Stomach (tissue), 9 donors: ENCODE results near the gene TMEM191C. TPM values are rescaled to one million over a fixed set of nuclear protein-coding genes. Genes with fewer than 3 reads are reported as not detected.
"Not testable (repeated sequence)": the region's sequence is repeated elsewhere in the genome, so short reads cannot be mapped to it uniquely, and the experiment has no call there.

Experiments
- DNase-seq, 2 donors: peaks; one replicate each; pipeline versions ENCODE4 v3.0.0 to v3.0.0-alpha.2; 2013 to 2019
- H3K27ac ChIP-seq, 5 donors: fragments of 200-600 bp in 4 of 5; sonication (generic) in 4 of 5; one replicate each; pipeline ENCODE4 v1.5.1; 2013 to 2019; ENCODE audit warnings: mild to moderate bottlenecking in 1 of 5, moderate library complexity in 1 of 5
- H3K27me3 ChIP-seq, 3 donors: fragments of 200-600 bp; sonication (generic); one replicate each; pipeline ENCODE4 v1.5.1; 2017 to 2019; ENCODE audit warnings: mixed run types in 1 of 3
- H3K36me3 ChIP-seq, 4 donors: fragments of 200-600 bp; sonication (generic); 1 replicate in 3 of 4; 2 replicates in 1 of 4; pipeline ENCODE4 v1.5.1; 2016 to 2019
- H3K4me1 ChIP-seq, 4 donors: fragments of 200-600 bp; sonication (generic); one replicate each; pipeline ENCODE4 v1.5.1; 2016 to 2019
- H3K4me3 ChIP-seq, 4 donors: fragments of 200-600 bp; sonication (generic) in 3 of 4; one replicate each; pipeline ENCODE4 v1.5.1; 2016 to 2019; ENCODE audit warnings: mild to moderate bottlenecking in 1 of 4
- H3K9me3 ChIP-seq, 4 donors: fragments of 200-600 bp; sonication (generic); one replicate each; pipeline ENCODE4 v1.5.1; 2016 to 2019
- CTCF ChIP-seq, 7 experiments: fragments of 450-650 bp in 4 of 7; fragments of 200-600 bp in 3 of 7; sonication (generic) in 3 of 7; IDR thresholded peaks; one replicate each; pipeline ENCODE4 v1.5.1; 2016 to 2019; ENCODE audit warnings: antibody characterized with exemption in 7 of 7, control low read depth in 2 of 7, mild to moderate bottlenecking in 1 of 7
- EP300 ChIP-seq: sonication (generic); formaldehyde crosslinking; IDR thresholded peaks from one replicate; pipeline ENCODE4 v1.6.1; 2017; ENCODE audit warnings: antibody characterized with exemption
- POLR2A ChIP-seq, 4 donors: fragments of 450-650 bp; IDR thresholded peaks; one replicate each; pipeline ENCODE4 v1.6.1; 2016; ENCODE audit warnings: antibody characterized with exemption in 4 of 4, control low read depth in 2 of 4, mild to moderate bottlenecking in 1 of 4, moderate library complexity in 1 of 4
- POLR2AphosphoS5 ChIP-seq, 3 donors: sonication (generic); formaldehyde crosslinking; IDR thresholded peaks; one replicate each; pipeline ENCODE4 v1.6.1; 2016; ENCODE audit warnings: antibody characterized with exemption in 3 of 3
- WGBS, 5 donors: extraction: QIAGEN DNeasy Blood & Tissue Kit in 3 of 5; methylation state at CpG; one replicate each; pipeline versions ENCODE4 v1.1.5 to v1.1.7; 2013 to 2018; 5-methylcytosine and 5-hydroxymethylcytosine counted together
- intact Hi-C: fragments of 100-400 bp; cut with DNase I; formaldehyde crosslinking; loops from one replicate; pipeline ENCODE4 v1.15.1; 2023; ENCODE audit warnings: low total_unique reads
- polyA plus RNA-seq, 3 donors: library from polyadenylated mRNA; stranded (reverse); fragments of 200-250 nt; gene quantifications; one replicate each; pipeline ENCODE4 v1.2.3, GENCODE V29; 2013
- total RNA-seq, 5 donors: library from RNA; depleted of rRNA; stranded (reverse); fragments of >200 nt; gene quantifications; one replicate each; pipeline versions ENCODE4 v1.1.0 to v1.2.3, GENCODE V29; 2014 to 2016
- donor health status: healthy with polysubstance abuse.
- donor health status: Bipolar disorder and iron deficiency.
- donor health status: healthy.

TMEM191C gene
- total and polyA plus RNA-seq, 8 donors = 0.73 to 69.2 (median 3.2) TPM; not detected in 2

DNA sequence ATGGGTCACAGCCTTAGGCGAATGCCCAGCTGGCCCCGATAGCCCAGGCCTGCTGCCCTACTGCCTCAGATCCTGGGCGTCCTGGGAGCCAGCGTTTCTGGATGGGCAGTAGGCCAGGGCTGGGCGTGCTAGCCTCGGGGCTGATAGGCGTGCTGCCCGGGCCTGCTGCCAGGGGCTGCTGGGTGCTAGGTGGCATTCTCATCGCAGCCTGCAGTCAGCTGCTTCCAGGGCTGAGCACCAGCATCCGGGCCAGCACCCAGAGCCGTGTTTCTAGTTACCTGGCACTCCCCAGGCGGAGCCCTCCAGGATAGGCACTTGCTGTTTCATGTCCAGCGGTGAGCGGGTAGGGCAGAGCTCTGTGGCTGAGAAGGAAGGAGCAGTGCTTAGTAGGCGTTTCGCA is 26.5 kb upstream of the TMEM191C start:
- H3K9me3 ChIP-seq, intact Hi-C loops, H3K4me3 ChIP-seq, H3K27me3 ChIP-seq, DNase-seq, H3K27ac ChIP-seq: not testable (repeated sequence)
- H3K4me1 ChIP-seq = peaks cover 5 to 22% (median 20%) of the 10 kb centered on the region in 4 donors
- peaks cover 11 to 24% (median 14%) of the 10 kb centered on the region in 4 donors for H3K36me3 ChIP-seq
- WGBS, 5 donors = no CpG with 5 or more reads among the region's 16 CpGs

DNA sequence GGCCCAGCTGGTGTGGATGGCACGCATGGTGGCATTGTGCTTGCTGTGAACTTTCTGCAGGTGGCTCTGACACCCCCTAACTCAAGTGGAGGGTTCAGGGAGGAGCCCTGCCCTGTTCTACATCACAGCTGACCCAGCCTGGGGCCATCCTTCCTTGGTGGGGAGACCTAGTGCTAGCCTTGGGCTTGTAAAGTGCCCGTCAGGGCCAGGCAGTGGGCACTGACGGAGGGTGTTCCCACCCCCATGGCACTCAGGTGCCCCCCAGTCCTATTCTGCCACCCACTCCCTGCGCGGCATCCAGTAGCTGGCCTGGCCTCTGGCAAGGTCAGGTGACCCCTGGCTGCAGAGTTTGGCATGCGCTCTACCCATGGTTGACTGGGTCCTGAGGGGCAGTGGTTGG is 26.0 kb upstream of the TMEM191C start:
- H3K36me3 ChIP-seq = peaks cover 16 to 29% (median 18%) of the 10 kb centered on the region in 4 donors
- H3K9me3 ChIP-seq, DNase-seq, intact Hi-C loops, H3K27me3 ChIP-seq, H3K4me3 ChIP-seq: not testable (repeated sequence)
- peaks cover 5 to 20% (median 19%) of the 10 kb centered on the region in 4 donors for H3K4me1 ChIP-seq
- H3K27ac ChIP-seq = peak overlapping the region in 4 of 5 donors; percentile 61 to 79 (median 64)
- WGBS, 5 donors = 83 to 100% (median 84%) methylated on average over 1 to 2 of the region's 6 CpGs

DNA sequence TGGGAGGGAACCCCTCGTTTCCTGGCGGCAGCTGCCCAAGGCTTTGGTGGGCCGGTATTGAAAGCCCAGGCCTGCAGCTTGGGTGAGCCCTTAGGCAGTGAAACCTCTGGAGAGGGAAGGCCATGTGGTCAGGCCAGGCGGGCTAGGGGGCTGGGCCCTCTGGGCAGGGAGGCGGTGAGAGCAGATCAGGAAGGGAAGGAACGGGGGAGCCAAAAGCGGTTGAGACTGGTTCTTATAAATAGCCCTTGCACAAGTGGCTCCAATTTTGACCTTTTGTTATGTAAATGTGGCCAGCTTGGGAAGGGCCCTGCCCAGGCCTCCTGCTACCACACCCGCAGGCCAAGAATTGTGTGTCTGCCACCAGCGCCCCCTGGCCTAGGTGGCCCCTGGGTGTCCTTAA is 25.1 kb upstream of the TMEM191C start:
- WGBS, 5 donors = no CpG with 5 or more reads among the region's 9 CpGs

GRCh38 chr22:21442646-21443045 is 24.5 kb upstream of the TMEM191C start:
- H3K9me3 ChIP-seq, H3K27me3 ChIP-seq, H3K27ac ChIP-seq, intact Hi-C loops, H3K4me3 ChIP-seq: not testable (repeated sequence)
- H3K4me1 ChIP-seq = peaks cover 5 to 19% (median 18%) of the 10 kb centered on the region in 4 donors
- peak in 1 of 2 donors; percentile 18 for DNase-seq
- 18 to 23% methylated on average over 3 of the region's 15 CpGs; no CpG with 5 or more reads in 3 of the 5 donors for WGBS, 5 donors
- peaks cover 23 to 43% (median 30%) of the 10 kb centered on the region in 4 donors for H3K36me3 ChIP-seq

More for the DNA sequence above, 25.1 kb upstream of the TMEM191C start:
- H3K9me3 ChIP-seq, H3K27ac ChIP-seq, DNase-seq, H3K4me3 ChIP-seq, intact Hi-C loops, H3K27me3 ChIP-seq: not testable (repeated sequence)
- H3K4me1 ChIP-seq = peaks cover 5 to 19% (median 18%) of the 10 kb centered on the region in 4 donors
- peaks cover 23 to 39% (median 28%) of the 10 kb centered on the region in 4 donors for H3K36me3 ChIP-seq

- Histone ChIP-seq H3K27me3 (no peaks in the 10 kb centered on the region), H3K9me3 (no peaks in the 10 kb centered on the region), H3K36me3 (peaks cover 23 to 49% (median 33%) of the 10 kb centered on the region in 4 donors), H3K4me3 (no peak overlapping the region), H3K4me1 (peaks cover 5 to 19% (median 18%) of the 10 kb centered on the region in 4 donors), H3K27ac (peak overlapping the region in 1 of 5 donors; percentile 9)
- intact Hi-C loops = no loop called here
- WGBS, 5 donors = 38 to 82% (median 62%) methylated on average over 9 to 13 of the region's 13 CpGs
- DNase-seq = peak; percentile 22 to 23
- TF ChIP-seq POLR2A (IDR thresholded peaks at IDR 0.05) (no peak), POLR2AphosphoS5 (IDR thresholded peaks at IDR 0.05) (no peak)
Measured at GRCh38 chr22:21443057-21443734, 24.0 kb upstream of the TMEM191C start.

DNA sequence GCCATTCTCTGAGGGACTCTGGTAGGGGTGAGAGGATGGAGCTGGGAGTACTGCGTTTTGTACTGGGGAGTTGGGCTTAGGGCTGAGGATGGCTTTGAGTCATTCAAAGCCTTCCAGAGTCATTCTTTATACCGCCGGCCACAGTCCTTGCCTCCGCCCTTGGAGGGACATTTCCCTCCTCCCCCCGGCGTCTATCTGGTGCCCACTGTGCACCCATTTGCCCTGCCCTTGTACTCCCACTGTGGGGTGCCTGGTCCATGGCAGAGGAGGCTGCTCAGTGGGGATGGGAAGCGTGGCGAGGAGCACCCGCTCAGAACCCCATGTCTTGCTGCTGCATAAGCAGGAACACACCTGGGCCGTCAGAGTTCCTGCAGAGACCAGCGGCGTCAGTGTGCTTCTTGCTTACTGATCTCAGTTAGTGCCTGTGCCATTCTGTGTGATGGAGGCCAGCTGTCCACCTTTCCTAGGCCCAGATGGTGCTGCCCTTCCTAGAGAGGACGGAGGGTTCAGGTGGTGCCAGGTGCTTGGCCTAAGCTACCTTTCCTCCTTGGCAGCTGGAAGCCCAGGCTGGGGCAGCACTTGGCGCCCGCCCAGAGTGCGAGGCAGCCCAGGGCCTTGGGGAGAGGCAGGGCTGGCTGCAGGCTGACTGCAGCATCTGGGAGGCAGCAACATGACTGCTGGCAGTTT is 23.3 kb upstream of the TMEM191C start:
- DNase-seq = peak; percentile 20 to 80
- peaks cover 23 to 51% (median 36%) of the 10 kb centered on the region in 4 donors for H3K36me3 ChIP-seq
- 56 to 79% (median 65%) methylated on average over 15 to 16 of the region's 16 CpGs for WGBS, 5 donors

More for the DNA sequence above, 23.3 kb upstream of the TMEM191C start:
- TF ChIP-seq CTCF (IDR thresholded peaks at IDR 0.05) (no peak), POLR2A (IDR thresholded peaks at IDR 0.05) (no peak), POLR2AphosphoS5 (IDR thresholded peaks at IDR 0.05) (peak in 1 of 3 donors; percentile 27), EP300 (no peak)
- H3K27me3 ChIP-seq = no peaks in the 10 kb centered on the region
- peaks cover 5 to 19% (median 18%) of the 10 kb centered on the region in 4 donors for H3K4me1 ChIP-seq
- H3K9me3 ChIP-seq = no peaks in the 10 kb centered on the region
- no peak overlapping the region for H3K4me3 ChIP-seq
- peak overlapping the region in 2 of 5 donors; percentile 9 to 47 for H3K27ac ChIP-seq
- intact Hi-C loops = no loop called here
